ENCODE results near the gene SHE. TPM values are rescaled to one million over a fixed set of nuclear protein-coding genes. Genes with fewer than 3 reads are reported as not detected.
A peak's percentile ranks its signal among the peaks of the same experiment; 100 is the strongest.

SHE gene
- total RNA-seq, 1 experiment from 2014 or later = not detected

DNA sequence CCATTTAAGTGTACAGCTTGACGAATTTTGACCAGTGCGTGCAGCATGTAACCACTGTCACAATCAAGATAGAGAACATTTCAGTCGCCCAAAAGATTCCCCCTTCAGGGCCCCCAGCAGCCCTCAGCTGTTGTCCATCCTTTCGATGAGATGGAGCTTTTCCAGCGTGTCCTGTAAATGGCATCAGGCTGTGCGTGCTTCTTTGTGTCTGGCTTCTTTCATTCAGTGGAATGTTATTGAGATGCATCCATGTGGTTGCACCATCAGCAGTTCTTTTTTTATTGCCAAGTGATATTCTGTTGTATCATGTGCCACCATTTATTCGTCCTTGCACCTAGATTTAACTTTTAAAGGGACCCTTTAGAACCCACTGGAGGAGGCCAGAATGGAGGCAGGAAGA lies 34.4 kb upstream of the SHE start (continued):
- TF ChIP-seq YY1 (IDR thresholded peaks at IDR 0.05; ENCODE audit: extremely low read depth, insufficient replicate concordance, low read depth, low read length) (no peak), CBX3 (IDR thresholded peaks at IDR 0.05; ENCODE audit: low read depth) (no peak), EZH2phosphoT487 (IDR thresholded peaks at IDR 0.05; ENCODE audit: borderline replicate concordance) (no peak), TCF7L2 (IDR thresholded peaks at IDR 0.05; ENCODE audit: borderline replicate concordance, extremely low read depth, insufficient read depth, insufficient read length) (no peak), ZFX (IDR thresholded peaks at IDR 0.05) (no peak)

DNA sequence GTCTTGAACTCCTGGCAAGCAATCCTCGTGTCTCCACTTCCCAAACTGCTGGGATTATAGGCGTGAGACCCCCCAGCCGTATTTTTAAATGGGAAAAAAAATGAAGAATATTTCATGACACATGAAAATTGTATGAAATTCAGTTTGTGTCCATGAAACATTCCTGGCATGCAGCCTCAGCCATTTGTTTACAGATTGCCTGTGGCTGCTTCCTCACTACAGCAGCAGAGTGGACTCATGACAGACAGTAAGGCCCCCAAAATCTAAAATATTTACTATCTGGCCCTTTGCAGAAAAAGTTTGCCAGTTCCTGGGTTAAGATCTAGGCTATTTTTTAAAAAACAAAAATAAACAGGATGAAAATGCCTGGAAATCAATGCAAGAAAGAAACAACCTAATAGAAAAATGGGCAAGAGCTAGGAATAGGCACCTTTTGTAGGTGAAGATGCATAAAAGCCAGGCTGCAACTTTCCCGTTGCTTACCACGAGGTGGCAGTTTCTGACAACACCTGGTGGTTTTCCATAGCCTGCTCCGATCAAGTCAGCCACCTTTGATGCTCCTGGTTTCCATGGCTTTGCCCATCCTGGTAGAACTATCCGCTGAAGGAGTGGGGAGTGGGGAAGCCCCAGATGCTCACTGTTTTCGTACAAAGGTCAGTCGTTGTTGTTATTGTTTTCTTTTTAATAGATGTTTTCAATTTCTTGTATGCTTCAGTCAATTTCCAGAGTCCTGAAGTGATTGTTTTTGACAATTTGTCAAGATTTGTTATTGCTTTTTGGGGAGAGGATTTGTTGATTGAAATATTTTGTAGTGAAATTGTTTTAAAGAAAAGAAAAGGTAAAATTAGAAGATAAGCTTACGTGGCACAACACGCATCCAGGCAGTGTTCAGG lies 32.0 kb upstream of the SHE start:
- RAD21 ChIA-PET (ENCODE audit: low non-redundant PET in 1 of 2, low total read pairs in 2 of 2, uncharacterized antibody in 2 of 2, unreplicated experiment in 2 of 2) = interaction anchor here (0.6 to 3.3 kb wide), 4 partner anchors 12 to 257 kb away, joined by 3 to 13 read pairs (median 6); partner anchors contain the start of gene UBE2Q1 (in 1 of the 2)
- TF ChIP-seq MAX (IDR thresholded peaks at IDR 0.05) (peak; percentile 22; the same call in 1 of the 2 replicates), CEBPB (IDR thresholded peaks at IDR 0.05; ENCODE audit: low read depth) (no peak), JUND (IDR thresholded peaks at IDR 0.05) (no peak), CBX3 (IDR thresholded peaks at IDR 0.05; ENCODE audit: low read depth) (0 out of 2 replicates have a peak, but pooled peaks have one; percentile 31), RAD21 (IDR thresholded peaks at IDR 0.05; ENCODE audit: low read depth) (peak; percentile 77), SP1 (IDR thresholded peaks at IDR 0.05; ENCODE audit: low read depth) (peak; percentile 29), SIN3A (IDR thresholded peaks at IDR 0.05; ENCODE audit: low read depth) (no peak), EZH2 (IDR thresholded peaks at IDR 0.05) (no peak), REST (IDR thresholded peaks at IDR 0.05; ENCODE audit: low read depth) (no peak), SRF (IDR thresholded peaks at IDR 0.05; ENCODE audit: low read depth) (no peak), TCF7L2 (IDR thresholded peaks at IDR 0.05; ENCODE audit: borderline replicate concordance, extremely low read depth, insufficient read depth, insufficient read length) (peak; percentile 26)
- TF ChIP-seq, protein P1, sequence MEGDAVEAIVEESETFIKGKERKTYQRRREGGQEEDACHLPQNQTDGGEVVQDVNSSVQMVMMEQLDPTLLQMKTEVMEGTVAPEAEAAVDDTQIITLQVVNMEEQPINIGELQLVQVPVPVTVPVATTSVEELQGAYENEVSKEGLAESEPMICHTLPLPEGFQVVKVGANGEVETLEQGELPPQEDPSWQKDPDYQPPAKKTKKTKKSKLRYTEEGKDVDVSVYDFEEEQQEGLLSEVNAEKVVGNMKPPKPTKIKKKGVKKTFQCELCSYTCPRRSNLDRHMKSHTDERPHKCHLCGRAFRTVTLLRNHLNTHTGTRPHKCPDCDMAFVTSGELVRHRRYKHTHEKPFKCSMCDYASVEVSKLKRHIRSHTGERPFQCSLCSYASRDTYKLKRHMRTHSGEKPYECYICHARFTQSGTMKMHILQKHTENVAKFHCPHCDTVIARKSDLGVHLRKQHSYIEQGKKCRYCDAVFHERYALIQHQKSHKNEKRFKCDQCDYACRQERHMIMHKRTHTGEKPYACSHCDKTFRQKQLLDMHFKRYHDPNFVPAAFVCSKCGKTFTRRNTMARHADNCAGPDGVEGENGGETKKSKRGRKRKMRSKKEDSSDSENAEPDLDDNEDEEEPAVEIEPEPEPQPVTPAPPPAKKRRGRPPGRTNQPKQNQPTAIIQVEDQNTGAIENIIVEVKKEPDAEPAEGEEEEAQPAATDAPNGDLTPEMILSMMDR (IDR thresholded peaks at IDR 0.05 in 2 of 3, conservative IDR thresholded peaks at IDR 0.05 in 1 of 3; ENCODE audit: borderline replicate concordance in 1 of 3, insufficient read depth in 1 of 3, low read depth in 2 of 3, low read length in 2 of 3) = peak; percentile 73 to 78 (median 75); a peak in 5 of 6 replicates
- CTCF ChIA-PET = interaction anchor here (0.6 to 2.7 kb wide), 11 partner anchors 9 to 344 kb away, joined by 3 to 15 read pairs (median 4); no protein-coding TSS in a partner anchor
- Histone ChIP-seq H4K20me1 (ENCODE audit: insufficient read depth) (no peaks in the 10 kb centered on the region), H3K79me2 (ENCODE audit: insufficient read depth, low read length) (no peaks in the 10 kb centered on the region), H3K27ac (ENCODE audit: low read depth, low read length) (no peak overlapping the region), H3K9me2 (ENCODE audit: insufficient read depth) (no peaks in the 10 kb centered on the region), H3K27me3 (ENCODE audit: insufficient read depth, low read length) (0 out of 2 replicates have a peak, but pooled peaks cover 2% of the 10 kb centered on the region), H3K9me3 (ENCODE audit: control insufficient read depth in 1 of 2, insufficient read depth in 1 of 2, low read depth in 1 of 2, low read length in 2 of 2) (no peaks in the 10 kb centered on the region), H3K4me2 (ENCODE audit: low read length) (no peak overlapping the region), H3K9ac (ENCODE audit: low read length) (no peak overlapping the region), H3K4me3 (replicated peaks in 1 of 2; ENCODE audit: low read depth in 1 of 2, low read length in 2 of 2) (no peak overlapping the region), H2AFZ (ENCODE audit: low read depth, low read length, poor library complexity, severe bottlenecking) (peak overlapping the region; percentile 25), H3K36me3 (ENCODE audit: control insufficient read depth in 1 of 2, insufficient read depth in 2 of 2, low read length in 2 of 2) (no peaks in the 10 kb centered on the region), H3K4me1 (ENCODE audit: control insufficient read depth in 1 of 2, insufficient read depth in 2 of 2, low read length in 2 of 2) (no peaks in the 10 kb centered on the region)
- POLR2A ChIA-PET = no interaction called here
- ATAC-seq (peak; percentile 92), DNase-seq (ENCODE audit: low read depth, low spot score) (peak; percentile 62)
- intact Hi-C loops (cut with micrococcal nuclease) = no loop called here
- no TSS peak for BruUV-seq (replicated peaks)
